NCI-H2196 (cell line): ENCODE results near the gene TTR.

Source experiments
- DNase-seq: peaks from one replicate; lab custom pipeline; 2025; ENCODE audit not compliant: unreplicated experiment; lab: John Stamatoyannopoulos, UW

Gene TTR

GRCh38 chr18:31612124-31612523, 20.4 kb downstream of the TTR start:
- no peak for DNase-seq

- no peak for DNase-seq
Measured at GRCh38 chr18:31614044-31614443, 22.4 kb downstream of the TTR start.

GRCh38 chr18:31616586-31616985, 24.9 kb downstream of the TTR start:
- DNase-seq, result no peak

GRCh38 chr18:31617031-31617717, 25.5 kb downstream of the TTR start:
- DNase-seq, result no peak

GRCh38 chr18:31618801-31619200, 27.1 kb downstream of the TTR start:
- DNase-seq, result no peak

GRCh38 chr18:31619291-31619690, 27.6 kb downstream of the TTR start:
- DNase-seq, result no peak

GRCh38 chr18:31624892-31625640, 33.4 kb downstream of the TTR start:
- DNase-seq, result no peak

- DNase-seq, result no peak
Measured at GRCh38 chr18:31626409-31626808, 34.7 kb downstream of the TTR start.

- no peak for DNase-seq
Measured at GRCh38 chr18:31630549-31630948, 38.9 kb downstream of the TTR start.

- no peak for DNase-seq
Measured at GRCh38 chr18:31631526-31631925, 39.8 kb downstream of the TTR start.

- DNase-seq, result no peak
Measured at GRCh38 chr18:31632356-31632755, 40.7 kb downstream of the TTR start.

GRCh38 chr18:31633392-31634330, 42.0 kb downstream of the TTR start:
- DNase-seq, result no peak

GRCh38 chr18:31634331-31634713, 42.6 kb downstream of the TTR start:
- DNase-seq, result no peak

- DNase-seq, result no peak
Measured at GRCh38 chr18:31636387-31636786, 44.7 kb downstream of the TTR start.

GRCh38 chr18:31637445-31637844, 45.8 kb downstream of the TTR start:
- DNase-seq, result no peak

- no peak for DNase-seq
Measured at GRCh38 chr18:31643003-31643402, 51.3 kb downstream of the TTR start.

GRCh38 chr18:31645411-31645810, 53.7 kb downstream of the TTR start:
- DNase-seq, result no peak

- DNase-seq, result no peak
Measured at GRCh38 chr18:31646332-31647126, 54.9 kb downstream of the TTR start.

- no peak for DNase-seq
Measured at GRCh38 chr18:31647127-31647753, 55.6 kb downstream of the TTR start.
